ENCODE measurements around the gene NEUROD4.
"Not testable (repeated sequence)": the region's sequence is repeated elsewhere in the genome, so short reads cannot be mapped to it uniquely, and the experiment has no call there.

The NEUROD4 gene

GRCh38 chr12:55019784-55020183 lies at the start of gene NEUROD4:
TSS of gene NEUROD4 (plus strand) at chr12:55019974. CDS start at chr12:55026440, 6,466 bp downstream.
- DNase-seq (ENCODE audit: low spot score): no peak

DNA sequence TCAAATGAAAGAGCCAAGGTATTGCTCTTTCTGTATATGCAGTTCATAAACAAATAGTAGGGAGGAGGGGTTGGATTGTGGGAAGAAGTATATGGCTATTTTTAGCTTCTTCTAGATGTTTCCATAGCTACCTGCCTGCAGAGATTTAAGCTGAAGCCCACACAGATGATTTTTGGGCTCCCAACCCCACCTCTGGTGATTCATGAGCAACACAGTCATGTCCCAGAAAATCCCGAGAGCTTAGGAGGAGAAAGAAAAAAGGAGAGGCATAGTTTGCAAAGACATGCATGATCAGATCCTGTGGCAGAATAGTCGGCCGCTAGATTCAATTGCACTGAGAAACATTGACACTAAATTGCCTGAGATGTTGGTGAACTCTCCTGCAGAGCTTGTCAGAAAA lies 49.0 kb upstream of the NEUROD4 start:
- no peak for DNase-seq (ENCODE audit: low spot score)

DNA sequence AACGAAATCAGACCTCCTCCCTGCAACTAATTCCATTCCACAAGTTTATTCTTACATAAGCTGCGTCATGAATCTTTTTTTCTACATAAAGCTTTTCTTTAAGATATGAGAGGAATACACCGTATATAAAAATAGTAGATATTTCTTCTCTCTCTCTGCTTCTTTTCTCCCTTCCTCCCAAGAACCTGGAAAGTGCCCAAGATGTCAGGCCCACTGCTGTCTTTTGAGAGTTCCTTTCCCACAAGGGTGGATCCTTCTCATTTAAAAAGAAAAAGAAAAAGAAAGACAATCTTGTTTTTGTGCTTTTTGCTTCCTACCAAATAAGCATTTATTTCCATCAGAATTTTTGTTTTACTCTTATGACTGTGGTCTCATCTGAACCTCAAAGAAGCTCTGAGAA lies 46.2 kb upstream of the NEUROD4 start:
- no peak for DNase-seq (ENCODE audit: low spot score)

GRCh38 chr12:54974279-54974678 lies 45.5 kb upstream of the NEUROD4 start:
- no peak for DNase-seq (ENCODE audit: low spot score)

- DNase-seq (ENCODE audit: low spot score): no peak
Observed at GRCh38 chr12:54975272-54975671, 44.5 kb upstream of the NEUROD4 start.

DNA sequence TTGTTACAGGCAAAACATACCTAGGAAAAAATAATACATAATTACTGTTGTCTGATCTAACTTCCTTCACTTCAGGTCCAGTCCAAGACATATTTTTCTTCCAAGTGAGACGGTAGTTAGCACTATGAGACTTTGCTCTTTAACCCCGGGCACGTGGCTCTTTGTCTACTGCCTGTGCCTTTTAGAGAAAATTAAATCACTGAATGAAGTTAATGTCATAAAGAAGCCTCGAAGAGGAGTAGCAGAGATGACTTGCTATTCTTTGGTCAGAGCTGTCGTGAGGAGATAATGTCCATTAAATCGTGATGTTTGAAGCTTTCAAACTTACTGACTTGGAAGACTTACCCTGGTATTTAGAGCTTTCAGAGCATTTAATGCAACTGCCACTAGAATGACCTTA lies 43.9 kb upstream of the NEUROD4 start:
- no peak for DNase-seq (ENCODE audit: low spot score)

GRCh38 chr12:54977155-54977554 lies 42.6 kb upstream of the NEUROD4 start:
- DNase-seq (ENCODE audit: low spot score): no peak

DNA sequence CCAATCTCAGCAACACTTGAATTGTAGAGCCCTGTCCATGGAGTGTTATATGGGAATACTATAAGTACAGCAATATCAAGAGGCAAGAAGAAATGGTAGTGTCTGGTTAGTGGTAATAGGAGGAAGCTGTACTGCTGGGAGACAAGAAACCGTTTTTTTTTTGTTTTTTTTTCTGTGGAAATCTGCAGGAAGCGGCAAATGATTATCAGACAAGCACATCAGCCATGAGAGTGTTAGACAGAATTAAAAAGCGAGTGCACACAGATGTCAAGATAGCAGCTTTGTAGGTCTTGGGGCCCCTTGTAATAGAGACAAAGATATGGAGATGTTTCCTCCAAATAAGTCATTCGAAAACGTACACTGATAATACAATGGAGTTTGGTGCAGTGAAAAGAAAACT lies 41.9 kb upstream of the NEUROD4 start:
- peak; percentile 45 for DNase-seq (ENCODE audit: low spot score)

- DNase-seq (ENCODE audit: low spot score): peak; percentile 40
Observed at GRCh38 chr12:54980341-54980740, 39.4 kb upstream of the NEUROD4 start.

DNA sequence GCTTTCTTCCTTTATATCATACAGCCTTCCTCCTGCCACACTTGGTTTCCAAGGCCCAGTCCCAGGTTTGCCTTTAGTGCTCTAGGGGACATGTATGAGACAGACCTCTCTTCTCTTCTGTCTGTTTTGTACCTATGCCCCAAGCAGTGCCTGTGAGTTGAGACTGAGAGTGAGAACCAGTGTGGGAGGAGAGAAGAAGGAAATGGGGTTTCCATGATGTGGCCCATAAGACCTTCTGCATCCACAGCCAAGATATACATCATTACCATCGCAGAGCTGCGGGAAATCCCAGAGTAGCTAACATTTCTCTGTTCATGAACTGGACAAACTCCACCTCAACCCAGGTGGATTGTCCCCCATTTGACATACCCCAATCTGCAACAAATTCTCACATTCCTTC lies 38.0 kb upstream of the NEUROD4 start:
- no peak for DNase-seq (ENCODE audit: low spot score)

DNA sequence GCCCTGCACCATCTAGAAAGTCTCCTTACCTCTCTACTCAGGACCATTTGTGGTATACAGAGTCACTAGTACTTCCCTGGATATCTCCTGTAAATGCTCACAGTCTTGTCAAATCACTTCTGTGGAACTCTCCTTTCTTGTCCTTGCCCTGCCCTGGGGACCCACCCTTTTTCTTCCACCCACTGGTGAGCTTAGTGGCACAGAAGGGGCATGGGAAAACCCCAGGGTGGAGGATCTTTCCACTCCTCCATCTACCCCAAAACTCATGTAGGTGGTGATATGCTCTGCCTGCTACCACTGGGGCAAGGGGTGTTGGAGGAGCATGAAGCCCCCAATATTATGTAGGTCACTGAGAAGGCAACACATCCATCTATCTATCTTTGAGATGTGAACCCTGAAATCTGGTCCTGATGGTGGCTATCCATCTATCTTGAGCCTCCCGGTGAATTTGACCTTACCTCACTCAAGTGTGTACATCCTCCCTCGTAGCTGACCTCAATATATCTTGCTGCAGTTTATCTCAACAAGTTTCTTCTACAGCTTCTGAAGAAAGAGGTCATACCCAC lies 36.2 kb upstream of the NEUROD4 start:
- DNase-seq (ENCODE audit: low spot score): no peak

DNA sequence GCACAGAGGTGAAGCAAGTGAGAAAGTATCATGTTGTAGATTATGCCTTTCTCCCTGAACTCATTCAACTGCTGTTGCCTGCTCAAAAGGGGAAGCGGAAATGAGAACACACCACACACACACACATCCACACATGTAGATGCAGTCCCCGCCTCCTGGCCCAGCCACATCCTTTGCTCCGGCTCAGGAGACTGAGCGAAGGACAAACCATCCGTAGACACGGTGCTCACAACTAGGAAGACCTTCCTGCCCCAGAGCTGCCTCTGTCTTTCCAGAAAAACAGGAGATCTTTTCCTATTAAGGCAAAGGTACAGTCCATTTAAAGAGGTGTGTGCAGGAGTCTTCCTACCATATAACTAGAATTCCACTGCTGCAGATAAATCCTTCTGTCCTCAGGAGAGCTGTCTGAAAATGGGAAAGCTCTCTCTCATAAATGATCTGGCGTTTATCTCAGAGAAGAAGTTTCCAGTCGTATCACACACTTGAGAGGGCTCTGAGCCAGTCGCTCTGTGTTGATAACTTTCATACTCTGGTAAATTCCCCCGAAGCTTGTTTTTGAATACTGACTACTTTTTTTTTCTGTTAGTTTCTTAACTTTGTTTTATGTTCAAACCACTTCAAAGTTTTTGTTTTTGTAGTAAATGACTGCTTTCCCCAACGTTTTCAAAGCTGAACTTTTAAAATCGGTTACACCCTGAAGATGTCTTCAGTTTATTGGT lies 35.0 kb upstream of the NEUROD4 start, which contains the start of gene TESPA1:
Gene TESPA1, minus strand, starts transcription at position 105 of the 719 bp plus-strand sequence. CDS start 10,200 bp downstream, outside the sequence.
- peak; percentile 93 for DNase-seq (ENCODE audit: low spot score)

GRCh38 chr12:54986773-54987172 lies 33.0 kb upstream of the NEUROD4 start:
- DNase-seq (ENCODE audit: low spot score): not testable (repeated sequence)

GRCh38 chr12:54987611-54988231 lies 32.1 kb upstream of the NEUROD4 start:
- DNase-seq (ENCODE audit: low spot score): no peak

DNA sequence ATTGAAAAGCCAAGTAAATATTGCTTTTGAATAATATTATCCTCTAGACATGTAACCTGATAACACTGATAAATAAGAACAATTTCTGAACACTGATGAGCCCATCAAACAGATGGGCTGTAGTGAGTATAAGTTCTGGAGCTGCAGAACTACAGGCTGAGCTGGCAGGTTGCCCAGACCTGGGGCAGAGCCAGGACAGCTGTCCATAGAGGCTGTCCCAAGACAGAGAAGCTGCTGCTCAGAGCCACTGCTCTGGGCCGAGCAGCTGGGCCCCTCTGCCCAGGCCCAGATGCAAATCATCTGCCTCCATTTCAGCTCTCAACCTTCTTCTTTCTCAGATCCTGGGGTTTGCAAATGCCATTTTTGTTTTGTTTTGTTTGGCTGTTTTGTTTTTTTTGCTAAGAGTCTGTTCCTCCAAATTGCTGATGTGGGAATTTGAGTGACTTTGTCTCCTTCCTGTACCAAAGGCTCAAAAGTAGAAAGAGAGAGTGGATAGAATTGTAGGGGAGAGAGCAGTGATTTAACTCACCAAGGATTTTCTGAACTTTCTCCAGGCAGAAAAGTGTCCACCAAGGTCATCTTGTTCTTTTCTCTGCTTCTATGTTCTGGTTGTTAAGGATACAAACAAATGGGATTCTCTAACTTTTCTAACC lies 31.2 kb upstream of the NEUROD4 start:
- no peak for DNase-seq (ENCODE audit: low spot score)

DNA sequence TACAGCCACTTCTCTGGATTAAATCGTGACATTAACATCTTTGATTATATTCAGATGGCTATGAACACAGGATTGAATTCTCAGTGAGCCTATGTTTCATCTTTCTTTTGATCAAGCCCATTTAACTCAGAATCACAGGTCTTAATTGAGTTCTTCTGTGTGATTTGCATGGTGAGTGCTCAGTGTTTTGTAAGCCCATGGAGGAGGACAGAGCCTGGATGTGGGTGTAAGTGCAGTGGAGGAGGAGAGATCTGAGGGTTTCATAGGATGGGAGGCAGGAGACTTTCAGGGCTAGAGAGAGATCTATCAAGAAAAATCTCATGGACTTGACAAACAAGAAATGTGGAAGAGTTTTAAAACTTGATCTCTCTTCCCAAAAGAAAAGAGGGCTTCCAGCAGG lies 29.9 kb upstream of the NEUROD4 start:
- DNase-seq (ENCODE audit: low spot score): no peak

- peak; percentile 51 for DNase-seq (ENCODE audit: low spot score)
Observed at GRCh38 chr12:54991161-54991990, 28.4 kb upstream of the NEUROD4 start.

GRCh38 chr12:54991991-54992375 lies 27.8 kb upstream of the NEUROD4 start:
- no peak for DNase-seq (ENCODE audit: low spot score)

DNA sequence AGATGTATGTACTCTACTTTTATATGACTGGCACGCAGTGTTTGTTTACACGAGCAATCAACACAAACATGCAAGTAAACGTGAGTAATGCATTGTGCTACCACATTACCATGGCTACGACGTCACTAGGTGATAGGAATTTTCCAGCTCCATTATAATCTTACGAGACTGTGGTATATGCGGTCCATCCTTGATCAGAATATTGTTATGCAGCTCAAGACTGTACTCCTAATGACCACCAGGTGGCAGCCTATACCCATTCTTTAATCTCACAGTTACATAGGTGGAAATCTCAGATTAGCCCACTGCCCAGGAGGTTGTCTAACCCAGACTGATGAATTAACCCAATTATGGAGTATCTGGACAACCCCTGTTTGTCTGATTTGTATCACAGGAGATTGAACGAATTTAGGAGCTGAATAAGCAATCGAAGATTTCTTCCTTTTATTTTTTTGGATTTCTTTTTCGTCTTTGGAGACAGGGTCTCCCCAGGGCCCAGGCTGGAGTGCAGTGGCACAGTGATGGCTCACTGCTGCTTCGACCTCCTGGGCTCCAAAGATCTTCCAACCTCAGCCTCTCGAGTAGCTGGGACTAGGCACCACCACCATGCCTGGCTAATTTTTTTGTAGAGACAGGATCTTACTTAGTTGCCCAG lies 26.5 kb upstream of the NEUROD4 start:
- DNase-seq (ENCODE audit: low spot score): peak; percentile 73

DNA sequence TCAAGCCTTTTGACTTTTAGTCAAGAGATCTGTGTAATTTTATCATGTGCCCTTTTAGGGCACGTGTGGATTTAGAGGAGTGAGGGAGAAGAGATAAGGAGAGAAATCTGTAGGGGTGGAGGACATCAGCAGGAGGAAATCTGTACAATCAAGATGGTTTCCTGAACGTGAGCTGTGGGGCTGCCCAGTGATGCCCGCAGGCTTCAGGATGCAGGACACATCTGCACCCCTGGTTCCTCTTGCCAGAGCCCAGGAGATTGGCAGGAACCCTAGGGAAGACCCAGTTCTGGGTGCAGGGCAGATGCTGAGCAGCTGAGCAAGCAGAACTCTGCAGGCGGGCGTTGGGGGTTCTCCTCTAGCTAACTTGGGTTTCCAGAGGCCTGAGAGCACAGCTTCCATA lies 23.6 kb upstream of the NEUROD4 start:
- DNase-seq (ENCODE audit: low spot score): no peak

DNA sequence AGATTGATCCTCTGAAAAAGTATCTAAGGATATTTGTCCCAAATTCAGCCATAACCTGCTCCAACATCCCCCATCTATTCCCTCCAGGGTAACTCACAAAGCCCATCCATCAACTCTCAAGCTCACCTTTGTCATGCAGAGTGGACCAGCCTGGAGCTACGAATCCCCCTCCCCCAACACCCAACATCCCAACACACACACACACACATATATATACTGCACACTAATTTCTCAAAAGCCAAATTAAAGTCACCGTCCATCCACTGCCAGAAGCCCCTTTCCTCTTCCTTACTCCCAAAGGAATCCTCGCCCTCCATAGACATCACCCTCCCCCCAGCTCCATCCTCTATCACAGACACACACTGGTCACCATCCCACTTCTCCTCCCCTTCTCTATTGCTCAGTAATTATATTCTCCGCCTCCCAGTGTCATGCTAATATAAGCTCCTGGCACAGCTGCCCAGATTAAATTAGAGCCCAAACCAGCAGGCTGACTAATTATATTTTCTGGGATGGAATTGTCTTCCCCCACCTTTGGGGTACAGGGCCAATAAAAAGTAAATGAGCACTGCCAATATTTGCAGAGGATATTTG lies 21.7 kb upstream of the NEUROD4 start:
- DNase-seq (ENCODE audit: low spot score): no peak
